HG02623 (cell line): ENCODE measurements around the gene KCNIP2.

Source experiments
- ATAC-seq: cut with Tn5 transposase; IDR thresholded peaks from one replicate; pipeline ENCODE4 v1.9.1; 2021; ENCODE audit warnings: moderate library complexity; ENCODE audit not compliant: unreplicated experiment

The KCNIP2 gene

DNA sequence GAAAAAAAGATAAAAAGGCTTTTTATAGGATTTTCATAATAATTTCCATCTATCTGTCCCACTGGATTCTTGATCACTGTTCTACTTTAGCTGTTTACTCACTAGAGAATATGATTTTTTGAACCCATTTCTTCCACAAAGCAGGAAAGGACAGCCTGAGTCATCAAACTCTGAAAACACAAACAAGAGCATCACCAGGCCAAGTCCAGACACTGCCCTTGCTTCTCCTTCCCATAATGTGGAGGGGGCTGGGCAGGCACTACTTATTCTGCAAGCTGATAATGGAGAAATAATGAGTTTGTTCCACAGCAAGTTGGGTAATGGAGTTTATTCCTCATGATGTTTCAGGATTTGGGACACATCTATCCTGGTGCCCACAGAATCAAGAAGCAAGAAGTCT is 13.0 kb upstream of the KCNIP2 start:
- ATAC-seq = no peak

DNA sequence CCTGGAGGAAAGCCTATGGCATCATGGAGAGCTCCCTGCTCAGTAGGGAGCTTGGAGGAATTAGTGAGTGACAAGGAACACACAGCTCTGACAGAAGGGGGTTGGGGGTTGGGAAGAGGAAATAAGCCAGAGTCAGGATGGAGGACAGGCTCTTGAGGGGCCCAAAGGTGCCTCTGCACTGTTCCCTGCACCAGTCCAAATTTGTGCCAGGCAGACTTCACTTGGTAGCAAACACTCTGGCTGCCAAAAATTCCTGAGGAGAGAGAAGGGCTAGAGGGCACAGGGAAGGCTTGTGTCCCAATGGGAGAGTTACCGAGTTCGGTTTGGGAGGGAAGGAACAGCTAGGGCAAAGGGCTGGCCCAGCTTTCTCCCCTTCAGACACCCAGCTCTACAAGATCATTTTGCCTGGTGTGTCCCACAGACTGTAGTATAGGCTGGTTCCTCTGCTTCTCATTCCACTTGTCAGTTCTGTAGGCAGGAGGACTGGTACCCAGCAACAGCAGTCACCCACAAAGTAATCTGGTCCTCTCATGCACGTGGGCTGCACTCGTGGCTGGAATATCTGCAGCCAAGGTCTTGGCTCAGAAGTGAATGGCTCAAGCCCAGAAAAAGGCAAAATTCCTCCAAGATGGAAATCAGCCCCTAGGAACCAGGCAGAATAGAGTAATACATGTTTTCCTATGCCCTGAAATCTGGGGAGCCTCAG is 8.0 kb upstream of the KCNIP2 start:
- no peak for ATAC-seq

DNA sequence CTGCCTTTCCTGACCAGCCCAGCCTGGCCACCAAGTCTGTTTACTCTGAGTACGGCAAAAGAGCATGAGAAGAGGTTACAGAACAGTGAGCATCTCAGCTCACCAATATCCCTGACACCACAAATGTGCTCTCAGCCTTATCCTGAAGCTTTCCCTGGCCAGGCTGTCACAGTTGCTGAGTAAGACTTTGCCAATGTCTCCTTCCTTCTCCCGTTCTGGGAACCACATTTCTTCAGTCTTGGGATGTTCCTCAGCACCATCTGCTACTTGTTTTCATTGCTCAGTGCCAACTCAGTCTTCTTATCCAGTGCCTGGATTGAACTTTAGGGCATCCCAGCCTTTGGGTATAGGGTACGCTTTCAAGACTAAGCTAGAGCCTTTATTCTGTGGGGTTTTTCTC is 7.1 kb upstream of the KCNIP2 start:
- no peak for ATAC-seq

DNA sequence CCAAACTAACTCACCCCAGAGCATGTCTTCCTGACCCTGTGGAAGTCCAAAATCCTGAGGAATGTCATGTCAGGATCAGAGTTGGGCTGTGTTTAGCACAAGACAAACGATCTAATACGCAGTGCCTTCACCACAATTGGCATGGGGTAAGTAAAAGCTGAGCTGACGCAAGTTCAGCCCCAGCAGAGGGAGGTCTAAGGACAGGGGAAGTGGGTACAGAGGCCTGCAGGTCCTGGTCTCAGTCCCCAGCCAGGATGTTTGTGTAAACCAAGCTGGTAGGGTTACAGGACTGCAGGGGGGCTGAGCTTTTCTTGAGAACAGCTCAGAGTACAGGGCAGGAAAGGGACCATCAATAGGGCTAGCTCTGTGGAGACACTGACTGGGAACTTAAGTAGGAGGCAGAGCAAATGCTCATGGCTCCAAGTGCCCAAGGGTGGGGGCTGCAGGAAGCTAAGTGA is 5.3 kb upstream of the KCNIP2 start:
- no peak for ATAC-seq

DNA sequence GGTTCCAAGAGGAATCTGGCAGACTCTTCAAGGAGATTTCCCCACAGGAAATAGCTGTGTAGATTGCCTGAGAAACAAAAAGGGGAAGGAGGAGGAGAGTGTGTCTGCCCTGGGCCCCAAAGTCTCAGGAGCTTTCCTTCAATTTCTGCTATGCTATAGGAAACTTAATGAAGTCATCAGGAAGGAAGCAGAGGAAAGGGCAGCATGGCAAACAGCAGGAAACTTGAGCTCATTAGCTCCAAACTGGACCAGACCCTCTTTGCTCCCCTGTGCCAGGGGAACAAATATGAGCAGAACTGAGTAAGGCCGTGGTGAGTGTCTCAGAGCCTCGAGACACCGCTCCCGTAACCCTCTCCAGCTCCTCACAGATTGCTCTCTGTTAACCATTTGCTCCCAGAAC is 4.8 kb upstream of the KCNIP2 start:
- no peak for ATAC-seq

DNA sequence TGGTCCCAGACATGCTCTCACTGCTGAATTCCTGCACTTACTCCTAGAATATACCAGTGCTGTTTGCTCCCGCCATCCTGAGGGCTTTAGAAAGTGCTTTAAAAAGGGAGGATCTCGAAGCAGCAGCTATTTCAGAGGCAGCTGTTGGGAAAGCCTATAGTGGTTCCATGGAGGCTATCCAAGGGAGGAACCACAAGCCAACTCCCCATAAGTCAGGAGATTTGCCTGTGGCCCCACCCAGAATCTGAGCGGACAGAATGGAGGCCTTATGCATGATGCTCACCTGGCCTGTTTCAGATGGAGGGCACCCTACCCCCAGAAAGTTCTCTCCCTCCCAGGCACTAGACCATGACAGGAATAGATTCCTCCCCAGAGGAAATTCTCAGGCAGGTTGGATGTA is 2.3 kb upstream of the KCNIP2 start:
- no peak for ATAC-seq

DNA sequence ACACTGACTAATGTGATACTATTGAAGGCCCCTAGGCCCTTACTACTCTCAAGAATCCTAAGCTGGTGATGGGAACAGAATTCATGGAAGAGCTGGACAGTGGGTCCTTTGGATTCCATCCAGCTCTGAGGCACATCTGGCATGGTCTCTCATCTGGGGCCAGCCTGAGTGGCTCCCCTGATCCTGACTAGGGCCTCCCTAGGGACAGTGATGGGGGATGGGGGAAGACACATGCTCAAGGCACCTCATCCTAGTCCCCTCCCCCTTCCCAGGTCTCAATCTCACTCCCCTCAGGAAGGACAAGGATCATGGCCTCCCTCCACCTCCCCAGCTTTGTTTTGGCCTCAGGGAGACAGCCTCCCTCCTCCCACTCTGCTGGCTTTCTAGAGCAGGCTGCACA is 1.8 kb downstream of the KCNIP2 start:
- ATAC-seq = no peak

DNA sequence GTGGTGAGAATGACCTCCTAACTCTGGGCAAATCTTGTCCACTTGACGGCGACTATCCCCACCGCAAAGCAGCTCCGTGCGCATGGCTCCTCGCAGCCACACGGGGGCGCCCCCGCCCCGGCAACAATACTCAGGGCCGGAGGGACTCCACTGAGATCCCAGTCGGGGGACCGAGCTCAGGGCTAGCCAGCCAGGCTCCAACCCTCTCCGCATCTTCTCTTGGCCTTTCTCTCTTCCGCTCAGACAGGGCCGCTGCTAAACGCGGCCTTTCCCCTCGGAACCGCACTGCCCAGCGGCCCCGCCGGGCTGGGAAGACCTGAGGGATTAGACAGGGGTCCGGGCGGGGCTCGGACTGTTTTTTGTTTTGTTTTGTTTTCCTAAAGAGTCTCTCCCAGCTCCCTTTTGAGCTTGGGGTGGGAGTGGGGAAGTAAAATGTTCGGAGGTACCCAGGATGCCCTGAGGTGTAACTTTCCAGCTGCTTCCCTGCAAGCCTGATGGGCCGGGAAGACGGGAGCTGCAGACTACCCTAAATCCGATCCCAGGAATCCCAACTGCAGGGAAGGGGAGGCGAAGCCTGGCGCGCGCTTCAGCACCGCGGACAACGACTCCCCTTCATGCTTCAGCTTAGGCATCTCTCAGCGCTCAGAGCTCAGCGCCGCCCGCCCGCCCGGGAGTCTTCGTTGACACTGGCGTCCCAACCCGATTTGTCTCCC is 2.7 kb downstream of the KCNIP2 start:
- peak; percentile 62 for ATAC-seq

DNA sequence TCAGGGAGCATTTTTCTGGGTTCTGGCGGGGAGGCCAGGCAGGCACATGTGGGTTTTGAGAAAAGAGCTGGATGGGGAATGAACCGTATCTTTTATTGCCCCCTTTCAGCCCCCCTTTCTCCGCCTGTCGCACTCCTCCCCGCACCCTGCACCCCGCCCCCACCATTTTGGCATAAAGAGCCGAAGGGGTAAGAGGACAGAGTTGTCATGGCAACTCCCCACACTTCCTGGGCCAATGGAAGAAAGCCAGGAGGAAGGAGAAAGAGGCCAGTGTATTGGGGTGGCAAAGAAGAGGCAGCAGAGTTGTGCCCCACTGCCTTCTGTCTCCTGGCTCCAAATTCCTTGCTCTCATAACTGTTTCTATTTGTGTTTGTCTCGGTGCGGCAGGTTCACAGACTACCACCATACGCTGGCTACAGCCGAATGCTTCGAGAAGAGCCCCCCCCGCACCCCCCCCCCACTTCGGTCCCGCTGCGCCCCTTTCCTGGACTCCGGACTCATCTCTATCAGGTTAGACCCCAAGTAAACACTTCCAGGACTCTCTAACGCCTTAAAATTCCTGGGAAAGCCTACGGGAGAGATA is 3.4 kb downstream of the KCNIP2 start:
- ATAC-seq = no peak

DNA sequence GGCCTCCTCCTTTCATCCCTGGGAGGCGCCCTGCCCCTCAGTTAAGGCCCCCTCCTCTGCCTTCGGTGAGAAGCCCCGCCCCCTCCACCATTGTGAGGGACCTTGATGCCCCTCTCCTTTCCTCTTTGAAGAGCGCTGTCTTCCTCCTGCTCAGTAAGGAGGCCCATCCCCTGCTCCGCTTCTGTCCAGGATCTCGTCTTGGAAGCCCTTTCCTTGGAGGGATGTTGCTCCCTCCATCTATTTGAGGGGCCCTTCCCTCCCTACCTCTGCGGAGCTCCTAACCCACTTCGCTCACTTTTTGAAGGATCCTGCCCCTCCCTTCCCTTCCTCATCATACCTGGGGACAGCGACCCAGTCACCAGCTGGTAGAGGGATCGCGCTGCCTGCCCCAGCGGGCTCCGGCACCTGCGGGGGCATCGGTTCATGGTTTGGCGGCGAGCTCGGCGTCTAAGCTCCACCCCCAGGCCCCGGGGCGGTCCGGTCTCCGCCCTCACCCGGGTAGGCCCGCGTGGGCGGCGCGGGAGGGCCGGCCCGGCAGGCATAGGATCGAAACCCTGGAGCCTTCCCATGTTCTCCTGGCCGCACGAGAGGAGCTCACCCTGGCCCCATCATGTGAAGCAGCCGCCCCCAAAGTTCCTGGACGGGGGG is 4.1 kb downstream of the KCNIP2 start:
- no peak for ATAC-seq

DNA sequence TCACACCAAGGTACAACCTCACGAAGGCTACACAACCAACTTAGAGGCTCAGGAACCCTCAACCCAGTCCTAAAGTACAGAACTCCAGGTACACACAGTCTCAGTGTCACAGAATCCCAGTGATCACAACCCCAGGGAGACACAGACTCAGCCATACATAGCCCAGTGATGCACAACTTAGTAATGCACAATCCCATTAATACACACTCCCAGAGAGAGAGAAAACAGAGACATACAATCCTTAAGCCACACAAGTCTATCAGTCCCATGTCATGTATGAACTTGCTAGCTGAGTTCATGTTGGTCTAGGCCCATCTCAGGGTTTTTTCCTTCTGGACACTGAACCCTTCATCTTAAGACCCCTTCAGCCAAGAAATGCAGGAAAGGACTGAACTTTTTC is 4.6 kb downstream of the KCNIP2 start:
- no peak for ATAC-seq

DNA sequence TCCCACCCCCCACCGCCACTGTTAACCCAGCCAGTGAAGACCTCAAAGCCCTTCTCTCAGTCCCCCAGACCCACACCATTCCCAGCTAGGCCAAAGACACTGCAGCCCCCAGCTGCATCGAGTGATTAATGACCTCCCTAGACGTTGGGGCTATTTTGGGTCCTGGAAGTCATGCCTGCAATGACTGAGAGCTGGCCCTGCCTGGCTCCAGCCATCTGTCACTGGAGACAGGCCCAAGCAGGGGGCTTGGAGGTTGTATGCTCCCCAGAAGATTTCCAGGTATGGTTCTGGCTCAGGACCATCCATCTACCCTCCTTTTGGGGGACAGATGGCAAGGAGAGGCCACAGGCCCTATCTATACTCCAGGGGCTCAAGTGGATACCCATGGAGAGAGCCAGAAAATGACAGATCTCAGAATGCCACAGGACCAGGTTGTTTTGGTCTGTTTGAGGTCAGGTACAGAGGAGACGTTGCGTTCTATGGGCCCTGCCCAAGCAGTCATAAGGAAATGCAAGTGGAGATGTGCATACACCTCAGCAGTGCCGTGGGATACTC is 5.1 kb downstream of the KCNIP2 start:
- ATAC-seq = no peak

DNA sequence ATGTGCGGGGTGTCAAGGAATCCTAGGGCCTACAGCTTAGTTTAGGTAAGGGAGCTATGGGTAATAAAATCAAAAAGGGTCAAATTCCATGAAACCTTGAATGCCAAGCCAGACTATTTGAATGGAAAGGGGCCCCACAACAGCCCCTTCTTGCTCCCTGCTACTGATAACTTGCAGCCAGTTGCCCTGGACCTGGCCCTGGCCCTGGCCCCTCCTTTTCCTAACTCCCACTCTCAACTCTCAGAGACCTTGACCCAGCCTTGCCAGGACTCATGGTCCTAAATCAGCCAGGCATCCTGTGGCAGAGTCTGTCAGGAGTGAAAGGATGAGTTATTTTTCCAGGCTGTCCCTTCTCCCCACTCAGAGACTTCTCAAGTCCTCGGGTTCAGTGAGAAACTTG is 5.9 kb downstream of the KCNIP2 start:
- no peak for ATAC-seq

DNA sequence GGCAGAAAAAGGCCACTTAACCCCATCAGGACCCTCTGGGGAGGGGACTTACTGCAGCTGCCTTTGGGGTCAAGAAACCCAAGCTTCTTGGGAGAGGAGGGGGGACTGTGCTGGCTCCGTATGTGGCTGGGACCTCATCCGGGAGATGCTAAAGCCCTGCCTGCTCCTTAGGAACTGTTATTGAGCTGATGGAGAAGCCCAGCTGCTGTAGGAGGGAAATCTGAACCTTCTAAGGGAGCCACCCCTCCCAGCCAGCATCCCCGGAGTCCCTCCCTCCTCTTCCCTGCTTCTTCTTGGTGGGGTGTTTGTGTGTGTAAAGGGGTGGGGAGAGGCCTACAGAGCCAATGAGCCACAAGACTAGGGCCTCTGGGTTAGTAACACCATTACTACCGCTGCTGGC is 8.2 kb downstream of the KCNIP2 start:
- no peak for ATAC-seq

DNA sequence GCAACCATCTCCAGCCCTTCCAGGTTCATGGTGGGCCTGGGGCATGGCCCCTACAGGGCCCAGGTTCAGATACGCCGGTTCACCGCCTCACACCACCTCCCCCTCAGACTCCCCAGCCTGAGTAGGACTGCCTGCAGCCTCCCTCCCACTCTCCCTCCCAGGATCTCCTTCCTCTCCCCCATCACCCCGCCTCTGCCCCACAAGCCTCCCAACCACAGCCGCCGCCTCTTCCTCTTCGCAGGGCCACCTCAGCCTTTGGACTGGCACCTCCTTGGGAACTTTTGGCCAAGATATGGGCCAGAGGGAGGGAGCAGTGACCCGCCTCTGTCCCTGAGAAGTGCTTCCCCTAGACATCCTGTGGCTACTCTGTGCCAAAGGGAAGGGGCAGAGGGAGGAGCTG is 9.3 kb downstream of the KCNIP2 start:
- no peak for ATAC-seq

DNA sequence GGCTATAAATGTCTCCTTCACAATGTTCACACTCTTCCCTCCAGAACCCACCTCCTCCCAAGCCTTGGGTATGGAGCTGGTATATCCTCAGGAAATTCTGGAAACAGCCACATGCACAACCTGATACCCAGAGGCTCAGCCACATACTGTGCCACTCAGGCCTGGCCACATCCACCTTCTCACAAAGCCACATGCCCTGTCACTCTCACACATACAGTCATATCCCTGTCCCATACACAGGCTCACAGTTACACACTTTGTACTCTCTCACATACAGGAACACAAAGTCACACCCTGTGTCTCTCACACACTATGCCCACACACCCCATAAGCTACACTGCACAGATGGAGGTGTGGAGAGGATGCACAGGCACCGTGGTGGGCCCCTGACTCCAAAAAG is 10.1 kb downstream of the KCNIP2 start:
- no peak for ATAC-seq

DNA sequence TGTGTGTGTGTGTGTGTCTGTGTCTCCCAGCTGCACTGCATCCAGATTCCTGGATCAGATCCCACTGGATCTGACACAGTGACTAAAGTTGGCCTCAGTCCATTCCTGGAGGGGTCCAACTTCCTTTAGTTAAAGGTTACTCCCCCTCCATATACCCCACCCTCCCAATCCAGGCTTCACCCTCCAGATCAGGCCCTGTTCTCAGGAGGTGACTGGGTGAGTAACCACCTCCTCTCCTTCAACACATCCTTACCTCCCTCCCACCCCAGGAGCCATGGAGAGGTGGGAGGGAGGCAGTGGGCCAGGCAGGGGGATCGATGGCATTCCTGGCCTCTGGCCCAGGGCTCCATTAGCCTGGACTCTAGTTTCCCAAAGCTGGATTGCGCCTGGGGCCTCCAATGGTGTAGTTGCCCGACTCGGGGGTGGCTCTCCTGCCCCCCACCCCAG is 11.3 kb downstream of the KCNIP2 start:
- ATAC-seq = no peak

DNA sequence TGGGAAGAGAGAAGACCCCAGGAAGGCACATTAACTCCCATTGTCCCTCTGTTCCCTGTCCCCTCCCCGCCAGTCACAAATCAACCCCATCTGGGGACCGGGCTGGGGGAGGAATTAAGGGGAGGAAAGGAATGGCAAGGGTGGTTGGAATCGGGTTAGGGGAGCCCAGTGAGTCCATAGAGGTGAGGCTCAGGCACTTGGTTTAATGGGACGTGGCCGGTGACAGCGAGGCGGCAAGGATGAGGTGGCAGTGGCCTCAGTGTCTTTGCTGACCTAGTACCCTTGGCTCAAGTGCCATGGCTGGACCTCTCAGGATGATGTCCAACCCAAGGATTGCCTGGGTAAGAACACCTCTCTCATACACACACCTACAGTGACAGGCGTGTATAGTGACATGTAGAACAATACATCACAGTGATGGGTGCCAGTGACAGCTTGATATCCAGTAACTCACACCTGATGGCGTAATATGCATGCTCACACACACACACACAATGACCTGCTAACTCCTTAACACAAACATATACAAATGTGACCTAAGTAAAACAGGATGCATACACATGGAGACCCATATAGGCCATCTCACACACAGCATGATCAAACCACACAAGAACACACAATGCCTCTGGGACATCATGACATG is 12.3 kb downstream of the KCNIP2 start:
- ATAC-seq = no peak

DNA sequence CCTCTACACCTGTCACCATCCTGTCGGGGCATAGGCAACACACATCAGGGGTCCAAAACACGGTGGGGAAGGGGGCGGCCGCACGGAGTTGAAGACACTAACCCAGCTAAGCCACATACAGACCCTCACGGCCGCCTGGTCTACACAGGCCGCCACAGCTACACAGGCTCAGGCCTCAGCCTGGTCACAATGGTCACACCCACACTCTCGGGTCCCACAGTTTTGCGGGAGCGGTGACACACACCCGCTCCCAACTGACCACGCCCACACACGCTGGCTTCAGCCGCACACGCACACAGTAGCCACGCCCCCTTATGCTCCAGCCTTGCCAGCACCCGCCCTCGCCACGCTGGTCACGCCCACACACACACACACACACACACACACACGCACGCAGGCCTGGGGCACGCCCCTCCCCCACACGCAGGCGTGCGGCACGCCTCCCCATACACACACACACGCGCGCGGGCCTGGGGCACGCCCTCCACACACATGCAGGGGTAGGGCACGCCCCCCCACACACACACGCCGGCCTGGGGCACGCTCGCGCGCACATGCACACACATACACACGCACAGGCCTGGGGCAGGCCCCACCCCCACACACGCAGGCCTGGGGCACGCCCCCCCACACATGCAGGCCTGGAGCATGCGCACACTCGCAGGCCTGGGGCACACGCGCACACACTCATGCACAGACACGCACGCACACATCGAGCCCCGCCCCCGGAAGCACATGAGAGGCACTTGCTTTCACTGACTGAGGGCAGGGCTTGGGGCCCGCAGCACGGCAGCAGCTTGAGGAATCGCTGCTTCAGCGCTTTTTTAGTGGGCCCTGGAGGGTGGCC is 13.1 kb downstream of the KCNIP2 start:
- peak; percentile 46 for ATAC-seq
